Aorta (tissue), 5 donors: ENCODE results near the gene GNB2. TPM values are rescaled to one million over a fixed set of nuclear protein-coding genes. Genes with fewer than 3 reads are reported as not detected.

Experiments used
- ATAC-seq: fragments of 200-7000 bp; cut with Tn5 transposase; one replicate; pipeline ENCODE4 v1.9.1; 2022; ENCODE audit warnings: moderate library complexity; ENCODE audit not compliant: low FRiP score
- DNase-seq, 2 donors: peaks; one replicate each; pipeline ENCODE4 v3.0.0-alpha.2; 2020
- H3K27ac ChIP-seq, 2 donors: one replicate each; pipeline ENCODE4 v1.5.1; 2013; ENCODE audit warnings: low read length in 2 of 2, mild to moderate bottlenecking in 2 of 2, moderate library complexity in 2 of 2, control low read depth in 1 of 2, inconsistent platforms in 1 of 2, low read depth in 1 of 2
- H3K27me3 ChIP-seq, 2 donors: one replicate each; pipeline ENCODE4 v1.6.1; 2013; ENCODE audit warnings: control low read depth in 1 of 2, low read length in 1 of 2, mild to moderate bottlenecking in 1 of 2, moderate library complexity in 1 of 2; ENCODE audit not compliant: insufficient read depth in 2 of 2, control insufficient read depth in 1 of 2
- H3K36me3 ChIP-seq, 2 donors: one replicate each; pipeline ENCODE4 v1.6.1; 2013; ENCODE audit warnings: control low read depth in 1 of 2, low read length in 1 of 2, mild to moderate bottlenecking in 1 of 2; ENCODE audit not compliant: insufficient read depth in 2 of 2, control insufficient read depth in 1 of 2
- H3K4me1 ChIP-seq, 2 donors: one replicate each; pipeline ENCODE4 v1.6.1; 2013; ENCODE audit warnings: low read length in 2 of 2, control low read depth in 1 of 2, mild to moderate bottlenecking in 1 of 2, moderate library complexity in 1 of 2; ENCODE audit not compliant: insufficient read depth in 2 of 2, control insufficient read depth in 1 of 2
- H3K4me3 ChIP-seq, 2 donors: one replicate each; pipeline ENCODE4 v1.5.1; 2013; ENCODE audit warnings: low read length in 2 of 2, control low read depth in 1 of 2, mild to moderate bottlenecking in 1 of 2
- H3K9me3 ChIP-seq: one replicate; pipeline ENCODE4 v1.6.1; 2013; ENCODE audit warnings: mild to moderate bottlenecking, low read length; ENCODE audit not compliant: control insufficient read depth
- WGBS, 2 donors: extraction: QIAGEN DNeasy Blood & Tissue Kit; methylation state at CpG; one replicate each; pipeline ENCODE4 v1.1.7; 2013; 5-methylcytosine and 5-hydroxymethylcytosine counted together
- intact Hi-C, 2 donors: fragments of 100-400 bp; cut with DNase I; formaldehyde crosslinking; loops; one replicate each; pipeline versions ENCODE4 v1.14.2 to v1.15.0; 2022
- polyA plus RNA-seq, 2 donors: library from polyadenylated mRNA; stranded (reverse); fragments of 200-250 nt; gene quantifications; one replicate each; pipeline ENCODE4 v1.2.3, GENCODE V29; 2013
- total RNA-seq, 2 donors: library from RNA; stranded (reverse); fragmentation: NEBNext Ultra II Directional; extraction: Animal tissue kit (Norgen Biotek cat#: 25700); gene quantifications; one replicate each; pipeline ENCODE4 v1.2.1, GENCODE V29; 2021
- donor health status: healthy with polysubstance abuse.
- donor health status: Bipolar disorder and iron deficiency.
- donor health status: DM: no; HTN: no; CAD: no.
- donor health status: DM: no; HTN: no; CAD: no.
- donor health status: DM: yes; HTN: yes; CAD: no.

GNB2 gene
- total and polyA plus RNA-seq, 4 donors, result 107 to 227 (median 195) TPM

DNA sequence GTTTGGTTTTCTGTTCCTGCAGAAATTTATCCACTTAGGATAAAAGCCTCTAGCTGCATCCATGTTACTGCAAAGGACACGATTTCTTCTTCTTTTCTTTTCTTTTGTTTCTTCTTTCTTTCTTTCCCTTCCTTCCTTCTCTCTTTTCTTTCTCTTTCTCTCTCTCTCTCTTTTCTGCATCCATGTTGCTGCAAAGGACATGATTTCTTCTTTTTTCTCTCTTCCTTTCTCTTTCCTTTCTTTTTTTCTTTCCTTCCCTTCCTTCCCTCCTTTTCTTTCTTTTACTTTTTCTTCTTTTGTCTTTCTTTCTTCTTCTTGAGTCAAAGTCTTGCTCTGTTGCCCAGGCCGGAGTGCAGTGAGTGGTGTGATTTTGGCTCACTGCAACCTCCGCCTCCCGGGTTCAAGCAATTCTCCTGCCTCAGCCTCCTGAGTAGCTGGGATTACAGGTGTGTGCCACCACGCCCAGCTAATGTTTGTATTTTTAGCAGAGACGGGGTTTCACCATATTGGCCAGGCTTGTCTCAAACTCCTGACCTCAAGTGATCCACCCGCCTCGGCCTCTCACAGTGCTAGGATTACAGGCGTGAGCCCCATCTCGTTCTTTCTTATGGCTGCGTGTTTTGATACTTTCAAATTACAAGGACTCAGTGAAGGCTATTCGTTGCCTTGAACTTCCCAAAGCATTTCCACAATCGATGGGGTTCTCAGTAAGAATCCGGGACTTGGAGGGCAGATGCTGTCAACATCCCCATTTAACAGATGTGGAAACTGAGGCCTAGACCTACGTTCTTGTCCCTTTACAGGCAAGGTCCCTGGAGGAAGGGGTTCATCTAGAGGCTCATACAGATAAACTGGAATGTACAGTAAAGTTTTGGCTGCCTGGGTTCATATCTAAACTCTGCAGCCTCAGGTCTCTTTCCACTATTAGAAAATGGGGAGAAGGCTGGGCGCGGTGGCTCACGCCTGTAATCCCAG lies 1.9 kb upstream of the GNB2 start:
- Histone ChIP-seq H3K27ac (no peak overlapping the region), H3K4me1 (peaks cover 0 to 3% of the 10 kb centered on the region in 2 donors), H3K4me3 (no peak overlapping the region), H3K27me3 (no peaks in the 10 kb centered on the region), H3K36me3 (no peaks in the 10 kb centered on the region), H3K9me3 (no peaks in the 10 kb centered on the region)
- DNase-seq (no peak), ATAC-seq (no peak)
- WGBS, 2 donors, result 90 to 91% methylated on average over 18 of the region's 18 CpGs
- intact Hi-C loops, result loop anchor here in 1 of 2 donors (5.0 kb wide), 1 partner anchor 59 kb away; the partner anchor contains the start of gene MOSPD3

GRCh38 chr7:100673942-100674410 lies 436 bp downstream of the GNB2 start:
- 1 to 2% methylated on average over 12 to 34 of the region's 34 CpGs for WGBS, 2 donors
- intact Hi-C loops, result loop anchor here (1.0 to 5.0 kb wide), 2 partner anchors 62 kb away; partner anchors contain the start of gene MOSPD3 (in 2 of the 2)
- H3K27ac ChIP-seq, result peak overlapping the region; percentile 6 to 80
- H3K4me3 ChIP-seq, result peak overlapping the region; percentile 54 to 75
- H3K9me3 ChIP-seq, result no peaks in the 10 kb centered on the region
- ATAC-seq, result peak; percentile 3
- DNase-seq, result peak; percentile 73 to 87
- H3K36me3 ChIP-seq, result peaks cover 0 to 5% of the 10 kb centered on the region in 2 donors
- H3K4me1 ChIP-seq, result no peaks in the 10 kb centered on the region
- no peaks in the 10 kb centered on the region for H3K27me3 ChIP-seq

GRCh38 chr7:100674411-100675104 lies 1.0 kb downstream of the GNB2 start:
- intact Hi-C loops, result loop anchor here (5.0 kb wide), 2 partner anchors 62 to 87 kb away; partner anchors contain the start of genes FBXO24 (in 1 of the 2), LRCH4 (in 1 of the 2) and MOSPD3 (in 1 of the 2)
- 0 to 1% methylated on average over 42 to 43 of the region's 43 CpGs for WGBS, 2 donors
- DNase-seq (peak; percentile 70 to 80), ATAC-seq (no peak)
- peak overlapping the region; percentile 2 to 61 for H3K27ac ChIP-seq
- no peaks in the 10 kb centered on the region for H3K4me1 ChIP-seq
- H3K36me3 ChIP-seq, result peaks cover 0 to 5% of the 10 kb centered on the region in 2 donors
- no peaks in the 10 kb centered on the region for H3K9me3 ChIP-seq
- H3K4me3 ChIP-seq, result peak overlapping the region; percentile 54 to 75
- H3K27me3 ChIP-seq, result no peaks in the 10 kb centered on the region

DNA sequence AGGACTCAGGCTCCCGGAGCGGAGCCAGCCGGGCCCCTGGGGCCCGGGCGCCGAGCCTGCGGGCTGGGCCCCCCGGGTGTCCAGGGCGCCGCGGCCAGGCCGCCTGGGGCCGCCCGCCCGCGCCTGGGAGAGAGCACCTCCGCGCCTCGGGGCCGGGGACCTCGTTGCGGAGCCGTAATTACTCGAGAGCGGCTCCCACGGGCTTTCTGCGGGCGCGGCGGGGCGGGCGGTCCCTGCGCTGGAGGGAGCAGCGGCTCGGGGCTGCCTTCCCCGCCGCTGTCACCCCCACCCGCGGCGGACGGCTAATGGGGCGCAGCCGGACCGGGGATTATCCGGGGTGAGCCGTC lies 1.5 kb downstream of the GNB2 start:
- H3K9me3 ChIP-seq, result no peaks in the 10 kb centered on the region
- 0% methylated on average over 37 to 46 of the region's 46 CpGs for WGBS, 2 donors
- peak overlapping the region; percentile 54 to 75 for H3K4me3 ChIP-seq
- no peak for DNase-seq
- intact Hi-C loops, result loop anchor here in 1 of 2 donors (5.0 kb wide), 1 partner anchor 88 kb away; the partner anchor contains the start of genes FBXO24 and LRCH4
- no peak for ATAC-seq
- no peaks in the 10 kb centered on the region for H3K27me3 ChIP-seq
- H3K4me1 ChIP-seq, result no peaks in the 10 kb centered on the region
- peaks cover 0 to 5% of the 10 kb centered on the region in 2 donors for H3K36me3 ChIP-seq
- H3K27ac ChIP-seq, result peak overlapping the region; percentile 2 to 16

GRCh38 chr7:100675581-100676350 lies 2.2 kb downstream of the GNB2 start:
- 0 to 1% methylated on average over 53 to 59 of the region's 59 CpGs for WGBS, 2 donors
- Histone ChIP-seq H3K4me1 (no peaks in the 10 kb centered on the region), H3K36me3 (peaks cover 0 to 5% of the 10 kb centered on the region in 2 donors), H3K9me3 (no peaks in the 10 kb centered on the region), H3K27me3 (no peaks in the 10 kb centered on the region), H3K4me3 (peak overlapping the region; percentile 54 to 75), H3K27ac (no peak overlapping the region)
- ATAC-seq (peak; percentile 34), DNase-seq (peak; percentile 90 to 92)
- intact Hi-C loops, result loop anchor here in 1 of 2 donors (5.0 kb wide), 1 partner anchor 88 kb away; the partner anchor contains the start of genes FBXO24 and LRCH4

GRCh38 chr7:100676501-100677306 lies 3.2 kb downstream of the GNB2 start:
- H3K9me3 ChIP-seq, result no peaks in the 10 kb centered on the region
- peaks cover 0 to 5% of the 10 kb centered on the region in 2 donors for H3K36me3 ChIP-seq
- ATAC-seq, result no peak
- no peak overlapping the region for H3K4me3 ChIP-seq
- H3K27ac ChIP-seq, result peak overlapping the region in 1 of 2 donors; percentile 43
- 78% methylated on average over 23 of the region's 23 CpGs for WGBS, 2 donors
- H3K4me1 ChIP-seq, result no peaks in the 10 kb centered on the region
- DNase-seq, result peak in 1 of 2 donors; percentile 53
- no peaks in the 10 kb centered on the region for H3K27me3 ChIP-seq
- intact Hi-C loops, result loop anchor here in 1 of 2 donors (5.0 kb wide), 1 partner anchor 89 kb away; the partner anchor contains the start of genes FBXO24 and LRCH4
